HUES48 (cell line): ENCODE measurements around the gene CD86.

Experiments
- H3K27ac ChIP-seq: one replicate; pipeline ENCODE4 v1.7.0; 2013; ENCODE audit warnings: low read depth, low read length, inconsistent platforms
- H3K27me3 ChIP-seq: 2 replicates; pipeline ENCODE4 v1.6.1; 2013; ENCODE audit warnings: mild to moderate bottlenecking, low read length; ENCODE audit not compliant: control insufficient read depth, insufficient read depth
- H3K36me3 ChIP-seq: 2 replicates; pipeline ENCODE4 v1.6.1; 2013; ENCODE audit warnings: low read length; ENCODE audit not compliant: control insufficient read depth, insufficient read depth
- H3K4me1 ChIP-seq: 2 replicates; pipeline ENCODE4 v1.6.1; 2013; ENCODE audit warnings: mild to moderate bottlenecking, low read length; ENCODE audit not compliant: control insufficient read depth, insufficient read depth
- H3K4me3 ChIP-seq: 2 replicates; pipeline ENCODE4 v1.5.1; 2013; ENCODE audit warnings: mild to moderate bottlenecking, low read depth, low read length
- H3K9ac ChIP-seq: 2 replicates; pipeline ENCODE4 v1.6.1; 2013; ENCODE audit warnings: mild to moderate bottlenecking, low read depth, low read length, moderate library complexity
- H3K9me3 ChIP-seq: 2 replicates; pipeline ENCODE4 v1.6.1; 2013; ENCODE audit warnings: low read length; ENCODE audit not compliant: control insufficient read depth, insufficient read depth

Gene CD86

DNA sequence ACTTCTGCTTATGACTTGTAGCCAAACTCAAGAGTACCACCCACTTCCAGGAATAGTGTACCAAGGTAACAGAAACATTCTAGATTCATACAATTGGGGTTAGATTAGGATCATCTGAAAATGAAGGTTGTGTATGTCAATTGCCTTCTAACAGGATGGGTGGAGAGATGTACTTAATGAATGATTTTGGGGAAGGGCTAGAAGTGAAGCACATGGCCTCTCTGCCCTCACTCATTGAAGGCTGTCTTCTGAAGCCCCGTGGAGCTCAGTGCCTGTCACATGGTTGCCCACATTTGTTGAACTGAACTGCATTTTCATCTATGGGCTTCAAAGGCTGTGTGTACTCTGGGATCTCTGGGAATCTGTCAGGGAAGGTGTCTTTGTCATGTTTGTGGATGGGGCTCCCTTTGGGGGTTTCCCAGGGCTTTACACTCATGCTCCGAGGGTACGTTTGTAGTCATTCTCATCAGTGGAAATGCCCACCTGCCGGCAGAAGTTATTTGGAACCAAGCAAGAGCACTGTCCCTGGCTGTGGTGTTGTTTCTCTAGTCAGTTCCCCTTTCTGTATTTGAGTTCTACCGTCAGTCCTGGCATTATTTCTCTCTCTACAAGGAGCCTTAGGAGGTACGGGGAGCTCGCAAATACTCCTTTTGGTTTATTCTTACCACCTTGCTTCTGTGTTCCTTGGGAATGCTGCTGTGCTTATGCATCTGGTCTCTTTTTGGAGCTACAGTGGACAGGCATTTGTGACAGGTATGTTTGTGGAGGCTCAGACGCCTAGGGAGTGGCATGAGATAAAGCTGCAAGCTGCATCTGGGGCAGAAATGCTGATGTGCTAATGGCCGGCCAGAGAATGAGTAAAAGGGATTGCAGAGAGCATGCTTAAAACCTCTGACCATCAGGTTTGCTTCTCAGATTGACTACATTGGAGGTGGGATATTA is 22.4 kb downstream of the CD86 start:
- H3K9me3 ChIP-seq: no peaks in the 10 kb centered on the region
- H3K36me3 ChIP-seq: no peaks in the 10 kb centered on the region
- H3K9ac ChIP-seq: no peak overlapping the region
- H3K4me1 ChIP-seq: no peaks in the 10 kb centered on the region
- H3K27ac ChIP-seq: no peak overlapping the region
- no peak overlapping the region for H3K4me3 ChIP-seq
- no peaks in the 10 kb centered on the region for H3K27me3 ChIP-seq

- no peaks in the 10 kb centered on the region for H3K9me3 ChIP-seq
- no peak overlapping the region for H3K4me3 ChIP-seq
- no peak overlapping the region for H3K27ac ChIP-seq
- H3K36me3 ChIP-seq: no peaks in the 10 kb centered on the region
- no peak overlapping the region for H3K9ac ChIP-seq
- no peaks in the 10 kb centered on the region for H3K27me3 ChIP-seq
- H3K4me1 ChIP-seq: no peaks in the 10 kb centered on the region
These were observed 23.2 kb downstream of the CD86 start for GRCh38 chr3:122078235-122078935.

DNA sequence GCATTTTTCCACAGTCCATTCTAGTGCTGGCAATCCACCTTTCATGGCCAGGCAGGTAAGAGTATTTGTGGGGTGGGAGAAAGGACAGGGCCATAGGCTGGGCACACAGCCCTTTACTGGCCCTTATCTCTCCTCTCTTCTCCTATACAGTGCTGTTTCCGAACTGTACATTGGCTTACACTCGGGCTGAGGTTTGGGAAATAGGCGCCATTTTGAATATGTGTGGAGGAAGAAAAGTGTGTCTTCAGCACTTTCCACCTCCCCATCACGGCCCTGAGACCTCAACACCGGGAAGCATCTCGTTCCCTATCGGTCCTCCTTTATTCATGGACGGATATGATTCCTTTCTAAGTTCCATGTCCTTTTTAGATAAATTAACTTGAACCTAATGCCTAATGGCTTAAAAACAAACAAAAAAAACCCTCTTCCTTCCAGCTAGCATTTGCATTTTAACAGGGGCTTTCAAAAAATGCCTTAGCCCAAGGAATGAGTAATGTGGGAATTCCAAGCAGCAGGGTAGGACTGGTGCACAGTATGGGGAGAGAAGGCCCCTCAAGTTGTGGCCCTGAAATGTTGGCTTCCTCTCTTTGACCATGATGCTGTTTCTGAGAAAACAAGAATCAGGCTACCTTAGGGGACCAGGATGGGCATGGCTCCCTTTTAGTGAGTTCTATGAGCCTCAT is 24.5 kb downstream of the CD86 start:
- Histone ChIP-seq H3K27me3 (no peaks in the 10 kb centered on the region), H3K27ac (no peak overlapping the region), H3K36me3 (no peaks in the 10 kb centered on the region), H3K4me3 (no peak overlapping the region), H3K9ac (no peak overlapping the region), H3K9me3 (no peaks in the 10 kb centered on the region), H3K4me1 (no peaks in the 10 kb centered on the region)

DNA sequence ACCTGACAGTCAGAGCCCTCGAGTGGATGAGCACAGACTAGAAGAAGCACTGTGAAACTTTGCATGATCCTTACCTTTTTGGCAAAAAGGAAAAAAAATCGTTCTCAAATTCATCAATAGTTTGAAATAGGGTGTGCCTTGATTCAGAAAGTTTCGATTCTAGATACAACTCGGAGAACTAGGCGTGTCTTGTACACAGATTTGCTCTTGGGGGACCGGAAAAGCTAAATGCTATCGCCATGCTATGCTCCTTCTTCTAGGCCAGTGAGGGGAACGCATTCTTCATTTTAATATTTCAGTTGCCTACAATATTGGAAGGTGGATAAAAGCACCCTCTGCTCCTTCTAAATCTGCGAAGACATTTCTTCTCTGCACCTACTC is 25.0 kb downstream of the CD86 start:
- Histone ChIP-seq H3K27me3 (no peaks in the 10 kb centered on the region), H3K4me1 (no peaks in the 10 kb centered on the region), H3K27ac (no peak overlapping the region), H3K36me3 (no peaks in the 10 kb centered on the region), H3K4me3 (no peak overlapping the region), H3K9ac (no peak overlapping the region), H3K9me3 (no peaks in the 10 kb centered on the region)

- Histone ChIP-seq H3K27me3 (no peaks in the 10 kb centered on the region), H3K4me3 (no peak overlapping the region), H3K4me1 (no peaks in the 10 kb centered on the region), H3K36me3 (no peaks in the 10 kb centered on the region), H3K27ac (no peak overlapping the region), H3K9ac (no peak overlapping the region), H3K9me3 (no peaks in the 10 kb centered on the region)
These were observed 26.5 kb downstream of the CD86 start for GRCh38 chr3:122081543-122082247.

GRCh38 chr3:122082357-122082756 is 27.2 kb downstream of the CD86 start:
- H3K27ac ChIP-seq: no peak overlapping the region
- H3K36me3 ChIP-seq: no peaks in the 10 kb centered on the region
- no peaks in the 10 kb centered on the region for H3K9me3 ChIP-seq
- H3K27me3 ChIP-seq: no peaks in the 10 kb centered on the region
- no peaks in the 10 kb centered on the region for H3K4me1 ChIP-seq
- H3K4me3 ChIP-seq: no peak overlapping the region
- H3K9ac ChIP-seq: no peak overlapping the region

GRCh38 chr3:122084799-122085198 is 29.6 kb downstream of the CD86 start:
- no peak overlapping the region for H3K9ac ChIP-seq
- no peaks in the 10 kb centered on the region for H3K27me3 ChIP-seq
- no peaks in the 10 kb centered on the region for H3K4me1 ChIP-seq
- no peak overlapping the region for H3K27ac ChIP-seq
- no peaks in the 10 kb centered on the region for H3K36me3 ChIP-seq
- H3K9me3 ChIP-seq: no peaks in the 10 kb centered on the region
- no peak overlapping the region for H3K4me3 ChIP-seq

DNA sequence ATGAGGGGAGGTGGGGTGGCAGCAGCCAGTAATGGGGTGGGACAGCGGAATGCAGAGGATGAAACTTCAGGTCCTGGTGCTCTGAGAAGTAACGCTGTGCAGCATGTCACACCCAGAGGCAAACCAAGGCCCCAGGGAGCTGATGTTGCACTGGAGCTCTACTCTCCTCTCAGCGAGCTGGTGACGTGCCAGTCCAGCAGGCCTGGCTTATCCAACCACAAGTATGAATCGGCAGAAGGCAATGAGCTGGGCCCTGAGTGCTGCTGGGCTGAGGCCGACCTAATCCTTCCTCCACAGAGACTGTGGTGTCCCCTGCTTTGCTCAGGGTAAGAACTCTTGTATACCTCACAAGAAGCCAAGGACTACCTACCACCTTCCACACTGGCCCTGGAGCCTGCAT is 30.5 kb downstream of the CD86 start:
- no peaks in the 10 kb centered on the region for H3K9me3 ChIP-seq
- no peak overlapping the region for H3K9ac ChIP-seq
- no peak overlapping the region for H3K27ac ChIP-seq

DNA sequence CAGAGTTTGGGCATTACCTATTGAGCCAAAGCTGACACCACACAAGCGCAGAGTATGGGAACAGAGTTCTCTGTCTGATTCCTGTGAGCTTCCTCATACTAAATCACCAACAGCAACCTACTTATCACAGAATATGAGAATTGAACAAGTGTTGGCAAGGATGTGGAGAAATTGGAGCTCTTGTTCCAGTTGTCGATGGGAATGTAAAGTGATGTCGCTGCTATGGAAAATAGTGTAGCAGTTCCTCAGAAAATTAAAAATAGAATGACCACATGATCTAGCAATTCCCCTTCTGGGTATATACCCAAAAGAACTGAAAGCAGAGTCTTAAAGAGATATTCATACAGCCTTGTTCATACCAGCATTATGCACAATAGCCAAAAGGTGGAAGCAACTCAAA is 33.4 kb downstream of the CD86 start:
- Histone ChIP-seq H3K27me3 (no peaks in the 10 kb centered on the region), H3K36me3 (no peaks in the 10 kb centered on the region), H3K4me3 (no peak overlapping the region), H3K27ac (no peak overlapping the region), H3K4me1 (no peaks in the 10 kb centered on the region), H3K9ac (no peak overlapping the region), H3K9me3 (no peaks in the 10 kb centered on the region)

More for the DNA sequence above, 30.5 kb downstream of the CD86 start:
- no peaks in the 10 kb centered on the region for H3K4me1 ChIP-seq
- no peaks in the 10 kb centered on the region for H3K36me3 ChIP-seq
- no peak overlapping the region for H3K4me3 ChIP-seq
- H3K27me3 ChIP-seq: no peaks in the 10 kb centered on the region

DNA sequence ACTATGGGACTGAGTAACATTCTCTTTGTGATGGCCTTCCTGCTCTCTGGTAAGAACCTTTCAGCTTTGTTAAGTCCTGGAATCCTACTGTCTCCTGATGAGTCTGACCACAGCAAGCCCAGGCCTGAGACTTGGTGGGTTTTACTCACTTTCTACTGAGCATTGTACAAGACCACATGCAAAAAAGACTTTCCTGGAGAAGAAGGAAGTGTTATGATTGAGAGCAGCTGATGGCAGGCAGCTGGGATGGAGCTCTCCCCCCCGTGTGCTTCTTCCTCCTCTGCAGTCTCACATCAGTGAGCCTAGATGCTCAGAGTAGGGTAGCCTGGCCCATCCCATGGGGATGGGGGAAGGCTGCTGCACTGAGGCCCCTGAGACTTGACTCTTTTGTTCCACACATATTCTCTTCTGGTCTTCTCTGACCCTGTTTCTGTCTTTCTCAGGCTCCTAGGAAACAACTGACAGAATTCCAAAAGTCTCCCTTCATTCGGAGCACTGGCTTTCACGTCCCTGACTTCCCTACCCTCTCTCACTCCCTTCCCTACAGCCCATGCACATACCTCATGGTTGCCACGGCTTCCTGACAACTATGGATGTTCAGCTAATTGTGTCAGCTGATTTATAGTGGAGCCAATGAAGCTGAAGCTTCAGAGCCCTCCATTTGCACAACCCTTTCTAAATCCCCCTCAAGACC is 36.6 kb downstream of the CD86 start:
- no peaks in the 10 kb centered on the region for H3K27me3 ChIP-seq
- no peaks in the 10 kb centered on the region for H3K9me3 ChIP-seq
- H3K4me1 ChIP-seq: no peaks in the 10 kb centered on the region
- H3K27ac ChIP-seq: no peak overlapping the region
- H3K36me3 ChIP-seq: no peaks in the 10 kb centered on the region
- H3K9ac ChIP-seq: no peak overlapping the region
- H3K4me3 ChIP-seq: no peak overlapping the region
